Natural killer cell (primary cell): ENCODE measurements around the gene FLNA. TPM values are rescaled to one million over a fixed set of nuclear protein-coding genes. Genes with fewer than 3 reads are reported as not detected.

Experiments used
- ATAC-seq, 3 donors: fragments of 150-1000 bp in 2 of 3; fragments of 200-7000 bp in 1 of 3; cut with Tn5 transposase; 1 replicate in 1 of 3; 2 replicates in 2 of 3; pipeline ENCODE4 v1.10.0; 2021; ENCODE audit warnings: mild to moderate bottlenecking in 2 of 3, moderate library complexity in 2 of 3
- DNase-seq, 2 donors: peaks; one replicate each; pipeline versions ENCODE4 v3.0.0 to v3.0.0-alpha.2; 2013 to 2021; ENCODE audit warnings: mixed read lengths in 1 of 2
- H3K27ac ChIP-seq: one replicate; pipeline ENCODE4 v1.5.1; 2013; ENCODE audit warnings: mild to moderate bottlenecking, low read length
- H3K27me3 ChIP-seq: one replicate; pipeline ENCODE4 v1.6.1; 2013; ENCODE audit warnings: low read length; ENCODE audit not compliant: control insufficient read depth, insufficient read depth
- H3K36me3 ChIP-seq: one replicate; pipeline ENCODE4 v1.6.1; 2013; ENCODE audit warnings: low read length; ENCODE audit not compliant: control insufficient read depth, insufficient read depth
- H3K4me1 ChIP-seq: one replicate; pipeline ENCODE4 v1.6.1; 2013; ENCODE audit warnings: low read length; ENCODE audit not compliant: control insufficient read depth, insufficient read depth
- H3K4me3 ChIP-seq: one replicate; pipeline ENCODE4 v1.5.1; 2013; ENCODE audit warnings: low read length
- H3K9me3 ChIP-seq: one replicate; pipeline ENCODE4 v1.6.1; 2013; ENCODE audit warnings: low read length; ENCODE audit not compliant: control insufficient read depth, insufficient read depth
- H3K27ac Mint-ChIP-seq, 2 donors: one replicate each; pipeline ENCODE4 v1.8.0; 2022; ENCODE audit warnings: mild to moderate bottlenecking in 2 of 2, mixed read lengths in 2 of 2, moderate library complexity in 1 of 2
- H3K27me3 Mint-ChIP-seq, 2 donors: one replicate each; pipeline ENCODE4 v1.8.0; 2022; ENCODE audit warnings: low read depth in 2 of 2, mixed read lengths in 2 of 2
- H3K36me3 Mint-ChIP-seq: one replicate; pipeline ENCODE4 v1.8.0; 2022; ENCODE audit warnings: mixed read lengths
- H3K4me1 Mint-ChIP-seq, 2 donors: one replicate each; pipeline ENCODE4 v1.8.0; 2022; ENCODE audit warnings: mixed read lengths in 2 of 2
- H3K4me3 Mint-ChIP-seq: one replicate; pipeline ENCODE4 v1.8.0; 2022; ENCODE audit warnings: mild to moderate bottlenecking, moderate library complexity, mixed read lengths
- H3K9me3 Mint-ChIP-seq, 2 donors: one replicate each; pipeline ENCODE4 v1.8.0; 2022; ENCODE audit warnings: mixed read lengths in 2 of 2
- CTCF ChIP-seq: fragments of 200-600 bp; IDR thresholded peaks from one replicate; pipeline ENCODE4 v1.8.0; 2022; ENCODE audit warnings: antibody characterized with exemption
- WGBS: methylation state at CpG from one replicate; pipeline ENCODE4 v1.1.7; 2013; ENCODE audit warnings: missing lambda C conversion rate; ENCODE audit not compliant: insufficient coverage; 5-methylcytosine and 5-hydroxymethylcytosine counted together
- intact Hi-C: fragments of 100-400 bp; cut with micrococcal nuclease; formaldehyde crosslinking; loops from one replicate; pipeline ENCODE4 v1.14.2; 2022
- total RNA-seq, 4 donors: library from RNA; stranded (reverse); fragments of 120-200 nt in 1 of 4; gene quantifications; one replicate each; pipeline versions ENCODE4 v1.2.3 to v1.2.4, GENCODE V29; 2013 to 2022

The FLNA gene
- total RNA-seq, 3 donors from 2014 or later (not counting 1 experiment from before 2014, with no cell fraction given), result 2,872 to 3,483 (median 2,927) TPM

DNA sequence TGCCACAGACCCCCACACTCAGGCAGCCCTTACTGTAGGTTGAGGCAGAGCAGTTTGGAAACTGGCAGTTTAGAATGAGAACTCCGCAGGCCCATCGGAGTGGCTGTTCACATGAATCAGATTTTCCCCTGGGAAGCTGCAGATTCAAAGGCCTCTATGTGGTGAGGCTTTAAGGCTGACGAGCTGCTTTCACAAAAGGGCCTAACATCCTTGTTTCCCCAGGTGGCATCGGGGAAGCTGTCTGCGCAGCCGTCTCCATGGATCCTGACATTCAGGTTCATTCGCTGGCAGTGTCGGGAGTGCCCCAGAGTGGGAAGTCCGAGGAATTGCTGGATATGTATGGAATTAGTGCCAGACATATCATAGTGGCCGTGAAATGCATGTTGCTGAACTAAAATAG, 45.1 kb downstream of the FLNA start:
- intact Hi-C loops, result no loop called here
- H3K4me3 Mint-ChIP-seq, result no peak overlapping the region
- H3K4me1 Mint-ChIP-seq, result peaks cover 29 to 32% of the 10 kb centered on the region in 2 donors

DNA sequence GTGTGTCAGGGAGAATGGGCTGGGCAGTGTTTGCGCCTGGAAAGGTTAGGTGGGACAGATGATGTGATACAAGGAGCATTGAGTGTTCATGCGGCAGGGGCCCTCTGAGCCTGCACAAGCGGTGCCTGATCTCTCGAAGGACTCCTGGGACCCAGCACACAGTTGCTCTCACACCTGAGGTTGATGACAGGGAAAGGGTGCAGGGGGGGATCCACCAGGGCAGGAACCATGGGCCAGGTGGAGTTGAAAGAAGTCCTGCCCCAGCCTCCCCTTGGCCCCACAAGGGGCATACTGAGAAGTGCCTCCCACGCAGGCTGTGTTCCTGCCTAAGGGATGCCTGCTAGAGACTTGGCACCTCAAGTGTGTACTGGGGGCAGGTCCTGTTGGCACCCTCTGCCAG, 45.8 kb downstream of the FLNA start:
- Histone ChIP-seq H3K9me3 (no peaks in the 10 kb centered on the region), H3K27me3 (no peaks in the 10 kb centered on the region), H3K27ac (no peak overlapping the region), H3K36me3 (no peaks in the 10 kb centered on the region), H3K4me3 (no peak overlapping the region), H3K4me1 (peaks cover 26% of the 10 kb centered on the region)
- intact Hi-C loops, result no loop called here
- WGBS, result 95% methylated on average over 5 of the region's 5 CpGs
- no peak for TF ChIP-seq CTCF
- Mint-ChIP-seq H3K27me3 (no peaks in the 10 kb centered on the region), H3K4me1 (peaks cover 22 to 25% of the 10 kb centered on the region in 2 donors), H3K4me3 (no peak overlapping the region), H3K36me3 (no peaks in the 10 kb centered on the region), H3K9me3 (no peaks in the 10 kb centered on the region), H3K27ac (no peak overlapping the region)
- no peak for DNase-seq
- ATAC-seq, result no peak

More for the DNA sequence above, 45.1 kb downstream of the FLNA start:
- Histone ChIP-seq H3K4me3 (no peak overlapping the region), H3K36me3 (no peaks in the 10 kb centered on the region), H3K4me1 (peaks cover 32% of the 10 kb centered on the region), H3K27me3 (no peaks in the 10 kb centered on the region), H3K27ac (no peak overlapping the region), H3K9me3 (no peaks in the 10 kb centered on the region)
- no peak overlapping the region for H3K27ac Mint-ChIP-seq
- DNase-seq, result no peak
- no peaks in the 10 kb centered on the region for H3K36me3 Mint-ChIP-seq
- no peaks in the 10 kb centered on the region for H3K9me3 Mint-ChIP-seq
- H3K27me3 Mint-ChIP-seq, result no peaks in the 10 kb centered on the region
- ATAC-seq, result no peak
- no peak for TF ChIP-seq CTCF
- 91% methylated on average over 10 of the region's 10 CpGs for WGBS

DNA sequence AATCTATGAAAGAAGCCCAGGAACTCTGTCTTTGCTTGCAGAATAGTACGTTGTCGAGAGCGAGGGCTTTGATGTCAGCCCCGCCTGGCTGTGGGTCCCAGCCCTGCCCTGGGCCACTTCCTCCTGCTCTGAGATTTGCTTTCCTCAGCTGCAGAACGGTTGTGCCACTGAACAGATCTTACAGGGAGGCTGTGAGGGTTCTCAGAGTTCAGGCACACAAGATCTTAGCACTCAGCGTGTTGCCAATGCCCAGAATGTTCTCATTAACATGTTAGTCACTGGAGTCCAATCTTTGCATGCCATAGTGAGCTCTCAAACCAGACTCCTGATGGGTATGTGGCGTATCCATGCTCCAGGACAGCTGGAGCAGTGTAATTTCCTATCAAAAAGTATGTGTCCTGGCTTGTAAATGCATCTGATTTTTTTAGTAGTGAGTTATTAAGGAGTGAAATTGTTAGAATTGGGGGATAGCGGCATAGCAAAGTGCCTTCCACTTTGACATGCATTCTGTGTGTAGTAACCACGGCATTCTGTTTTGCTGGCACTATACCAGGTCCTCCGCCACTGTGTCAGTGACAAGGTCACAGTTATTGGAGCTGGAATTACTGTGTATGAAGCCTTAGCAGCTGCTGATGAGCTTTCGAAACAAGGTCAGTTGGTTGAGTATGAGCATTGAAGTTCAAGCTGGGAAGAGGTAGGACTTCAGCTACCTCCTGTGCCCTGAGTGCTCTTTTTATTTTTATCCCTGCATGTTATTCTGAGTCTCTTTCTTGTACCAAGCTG, 47.2 kb downstream of the FLNA start:
- H3K4me3 Mint-ChIP-seq, result peak overlapping the region; percentile 45
- Histone ChIP-seq H3K36me3 (no peaks in the 10 kb centered on the region), H3K4me1 (peaks cover 20% of the 10 kb centered on the region), H3K27me3 (no peaks in the 10 kb centered on the region), H3K27ac (peak overlapping the region; percentile 27), H3K9me3 (no peaks in the 10 kb centered on the region), H3K4me3 (no peak overlapping the region)
- TF ChIP-seq CTCF, result no peak
- peaks cover 20 to 22% of the 10 kb centered on the region in 2 donors for H3K4me1 Mint-ChIP-seq
- no peaks in the 10 kb centered on the region for H3K36me3 Mint-ChIP-seq
- intact Hi-C loops, result no loop called here
- DNase-seq (peak; percentile 16 to 73), ATAC-seq (peak; percentile 70 to 91 (median 91))
- WGBS, result 29% methylated on average over 11 of the region's 11 CpGs
- H3K9me3 Mint-ChIP-seq, result no peaks in the 10 kb centered on the region
- no peaks in the 10 kb centered on the region for H3K27me3 Mint-ChIP-seq
- peak overlapping the region; percentile 78 to 81 for H3K27ac Mint-ChIP-seq

- ATAC-seq, result no peak
- peak overlapping the region in 1 of 2 donors; percentile 78 for H3K27ac Mint-ChIP-seq
- Histone ChIP-seq H3K36me3 (no peaks in the 10 kb centered on the region), H3K4me3 (no peak overlapping the region), H3K27me3 (no peaks in the 10 kb centered on the region), H3K27ac (no peak overlapping the region), H3K4me1 (peaks cover 20% of the 10 kb centered on the region), H3K9me3 (no peaks in the 10 kb centered on the region)
- peaks cover 0 to 4% of the 10 kb centered on the region in 2 donors for H3K27me3 Mint-ChIP-seq
- peaks cover 20 to 22% of the 10 kb centered on the region in 2 donors for H3K4me1 Mint-ChIP-seq
- WGBS, result 100% methylated on average over 6 of the region's 8 CpGs
- H3K9me3 Mint-ChIP-seq, result no peaks in the 10 kb centered on the region
- no peak for TF ChIP-seq CTCF
- intact Hi-C loops, result no loop called here
- no peaks in the 10 kb centered on the region for H3K36me3 Mint-ChIP-seq
- H3K4me3 Mint-ChIP-seq, result no peak overlapping the region
- no peak for DNase-seq
Measured at GRCh38 chrX:154325541-154325940, 48.9 kb downstream of the FLNA start.
